Measurements from ENCODE around the gene VGLL4.
A peak's percentile ranks its signal among the peaks of the same experiment; 100 is the strongest.

VGLL4 gene

DNA sequence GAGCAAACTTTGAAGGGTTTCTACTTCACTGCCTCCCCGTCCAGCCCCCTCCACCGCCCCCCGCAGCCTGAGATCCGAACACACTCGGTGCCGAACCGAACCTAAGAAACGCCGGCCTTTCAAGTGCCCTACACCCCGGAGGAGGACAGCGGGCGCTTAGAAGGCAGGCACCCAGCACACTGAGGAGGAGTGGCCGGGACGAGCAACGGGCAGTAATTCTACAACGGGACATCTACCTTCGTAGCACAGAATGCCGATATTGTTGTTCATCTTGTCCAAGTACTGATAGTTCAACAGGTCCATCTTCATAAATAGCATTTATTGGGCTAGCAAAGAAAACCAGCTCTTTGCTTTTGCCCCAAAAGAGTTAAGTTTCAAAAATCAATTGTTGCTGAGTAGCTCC is 513 bp downstream of the VGLL4 start:
- peaks cover 2% of the 10 kb centered on the region for H3K4me1 ChIP-seq
- DNase-seq: peak; percentile 20
- H3K4me3 ChIP-seq (ENCODE audit: low read depth, low read length): peak overlapping the region; percentile 85
- no peaks in the 10 kb centered on the region for H3K9me3 ChIP-seq
- TF ChIP-seq, protein P1, sequence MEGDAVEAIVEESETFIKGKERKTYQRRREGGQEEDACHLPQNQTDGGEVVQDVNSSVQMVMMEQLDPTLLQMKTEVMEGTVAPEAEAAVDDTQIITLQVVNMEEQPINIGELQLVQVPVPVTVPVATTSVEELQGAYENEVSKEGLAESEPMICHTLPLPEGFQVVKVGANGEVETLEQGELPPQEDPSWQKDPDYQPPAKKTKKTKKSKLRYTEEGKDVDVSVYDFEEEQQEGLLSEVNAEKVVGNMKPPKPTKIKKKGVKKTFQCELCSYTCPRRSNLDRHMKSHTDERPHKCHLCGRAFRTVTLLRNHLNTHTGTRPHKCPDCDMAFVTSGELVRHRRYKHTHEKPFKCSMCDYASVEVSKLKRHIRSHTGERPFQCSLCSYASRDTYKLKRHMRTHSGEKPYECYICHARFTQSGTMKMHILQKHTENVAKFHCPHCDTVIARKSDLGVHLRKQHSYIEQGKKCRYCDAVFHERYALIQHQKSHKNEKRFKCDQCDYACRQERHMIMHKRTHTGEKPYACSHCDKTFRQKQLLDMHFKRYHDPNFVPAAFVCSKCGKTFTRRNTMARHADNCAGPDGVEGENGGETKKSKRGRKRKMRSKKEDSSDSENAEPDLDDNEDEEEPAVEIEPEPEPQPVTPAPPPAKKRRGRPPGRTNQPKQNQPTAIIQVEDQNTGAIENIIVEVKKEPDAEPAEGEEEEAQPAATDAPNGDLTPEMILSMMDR (IDR thresholded peaks at IDR 0.05; ENCODE audit: low read depth, low read length): no peak
- H3K27me3 ChIP-seq: no peaks in the 10 kb centered on the region
- H3K36me3 ChIP-seq: no peaks in the 10 kb centered on the region

DNA sequence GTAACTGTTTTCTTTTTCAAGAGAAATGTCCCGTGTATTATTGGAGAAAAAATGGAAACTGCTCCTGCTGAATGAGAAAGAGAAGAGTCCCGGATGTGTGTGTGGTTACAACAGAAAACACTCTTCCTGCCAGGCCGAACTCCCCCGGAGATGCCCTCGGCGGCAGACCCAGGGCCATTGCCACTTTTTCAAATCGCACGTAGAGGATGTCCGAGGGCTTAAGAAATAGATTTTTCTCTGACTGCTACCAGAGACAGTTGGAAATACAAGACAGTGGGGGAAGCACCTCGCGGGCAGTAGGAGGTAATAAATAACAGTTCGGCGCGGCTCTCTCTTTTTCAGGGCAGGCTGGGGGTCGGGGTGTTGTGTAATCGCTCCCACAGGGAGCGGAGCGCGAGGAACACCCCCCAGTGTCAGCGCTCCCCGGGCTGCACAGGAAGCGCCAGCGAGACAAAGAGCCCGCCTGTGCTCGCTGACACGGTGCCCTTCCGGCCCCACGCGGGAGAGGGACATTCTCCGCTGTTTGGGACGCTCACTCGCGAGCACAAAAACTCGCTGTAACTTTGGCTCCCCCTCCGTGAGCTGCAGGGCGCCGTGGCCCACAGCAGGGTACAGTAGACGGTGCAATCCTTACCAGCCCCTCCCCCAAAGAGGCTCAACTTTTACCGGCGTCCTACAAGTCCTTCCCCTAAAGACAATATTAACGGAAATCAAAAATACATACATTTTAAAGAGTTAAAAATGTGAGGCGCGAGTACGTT is 1.1 kb downstream of the VGLL4 start:
- Histone ChIP-seq H3K36me3 (no peaks in the 10 kb centered on the region), H3K27me3 (no peaks in the 10 kb centered on the region), H3K9me3 (no peaks in the 10 kb centered on the region), H3K4me3 (ENCODE audit: low read depth, low read length) (peak overlapping the region; percentile 85), H3K4me1 (peaks cover 2% of the 10 kb centered on the region)
- peak; percentile 63 for DNase-seq
- TF ChIP-seq, protein P1 (IDR thresholded peaks at IDR 0.05; ENCODE audit: low read depth, low read length): no peak

DNA sequence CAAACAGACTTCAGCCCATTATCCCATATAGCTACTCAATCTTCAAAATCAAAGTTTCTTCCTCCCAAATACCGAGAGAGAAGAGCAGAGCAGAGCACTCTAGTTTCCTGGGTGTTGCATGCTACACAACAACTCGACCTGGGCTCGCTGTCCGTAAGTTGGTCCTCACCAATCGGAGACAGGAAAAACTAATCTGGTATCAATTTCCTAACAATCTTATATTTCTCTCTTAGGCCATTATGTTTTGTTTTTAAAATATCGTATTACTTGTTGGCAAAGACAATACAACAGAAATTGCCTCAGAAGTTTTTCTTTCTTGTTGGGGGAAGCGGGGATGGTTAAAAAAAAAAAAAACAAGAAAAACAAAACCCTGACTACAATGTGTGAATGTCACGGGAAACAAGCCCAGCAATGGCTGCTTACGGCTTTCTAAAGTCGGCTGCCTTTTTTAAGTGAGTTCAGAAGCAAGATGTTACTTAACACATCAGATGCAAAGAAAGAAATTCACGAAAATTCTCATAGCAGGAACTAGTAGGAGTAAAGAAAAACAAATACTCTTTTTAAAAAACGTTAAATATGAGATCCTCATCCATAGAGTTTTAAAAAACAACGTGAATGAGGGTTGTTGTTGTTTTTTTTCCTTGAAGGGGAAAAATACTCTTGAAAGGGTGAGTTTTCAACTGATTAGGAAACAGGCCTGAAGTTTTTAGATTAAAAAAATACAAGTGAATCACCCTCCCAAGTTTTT is 1.9 kb downstream of the VGLL4 start:
- H3K36me3 ChIP-seq: no peaks in the 10 kb centered on the region
- H3K27me3 ChIP-seq: no peaks in the 10 kb centered on the region
- peak overlapping the region; percentile 85 for H3K4me3 ChIP-seq (ENCODE audit: low read depth, low read length)
- peaks cover 2% of the 10 kb centered on the region for H3K4me1 ChIP-seq
- TF ChIP-seq, protein P1 (IDR thresholded peaks at IDR 0.05; ENCODE audit: low read depth, low read length): no peak
- no peaks in the 10 kb centered on the region for H3K9me3 ChIP-seq
- no peak for DNase-seq

DNA sequence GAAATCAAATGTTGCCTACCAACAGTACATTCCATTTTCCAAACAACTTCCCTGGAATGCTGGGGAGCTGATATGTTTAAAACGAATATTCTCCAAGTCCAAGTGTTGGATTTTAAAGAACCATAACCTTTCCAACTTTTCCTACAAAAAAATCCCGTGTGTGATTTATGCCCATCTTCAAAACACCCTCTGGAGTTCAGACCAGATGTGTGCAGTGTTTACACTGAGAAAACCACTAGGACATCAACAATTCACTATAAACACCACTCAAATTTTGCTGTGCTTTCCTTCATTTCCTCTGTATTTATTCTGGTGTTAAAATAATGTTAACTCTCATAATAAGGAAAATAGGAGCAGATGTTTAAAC is 2.4 kb downstream of the VGLL4 start:
- DNase-seq: no peak
- Histone ChIP-seq H3K36me3 (no peaks in the 10 kb centered on the region), H3K4me3 (ENCODE audit: low read depth, low read length) (peak overlapping the region; percentile 85), H3K27me3 (no peaks in the 10 kb centered on the region), H3K4me1 (peaks cover 2% of the 10 kb centered on the region), H3K9me3 (no peaks in the 10 kb centered on the region)
- TF ChIP-seq, protein P1 (IDR thresholded peaks at IDR 0.05; ENCODE audit: low read depth, low read length): no peak

DNA sequence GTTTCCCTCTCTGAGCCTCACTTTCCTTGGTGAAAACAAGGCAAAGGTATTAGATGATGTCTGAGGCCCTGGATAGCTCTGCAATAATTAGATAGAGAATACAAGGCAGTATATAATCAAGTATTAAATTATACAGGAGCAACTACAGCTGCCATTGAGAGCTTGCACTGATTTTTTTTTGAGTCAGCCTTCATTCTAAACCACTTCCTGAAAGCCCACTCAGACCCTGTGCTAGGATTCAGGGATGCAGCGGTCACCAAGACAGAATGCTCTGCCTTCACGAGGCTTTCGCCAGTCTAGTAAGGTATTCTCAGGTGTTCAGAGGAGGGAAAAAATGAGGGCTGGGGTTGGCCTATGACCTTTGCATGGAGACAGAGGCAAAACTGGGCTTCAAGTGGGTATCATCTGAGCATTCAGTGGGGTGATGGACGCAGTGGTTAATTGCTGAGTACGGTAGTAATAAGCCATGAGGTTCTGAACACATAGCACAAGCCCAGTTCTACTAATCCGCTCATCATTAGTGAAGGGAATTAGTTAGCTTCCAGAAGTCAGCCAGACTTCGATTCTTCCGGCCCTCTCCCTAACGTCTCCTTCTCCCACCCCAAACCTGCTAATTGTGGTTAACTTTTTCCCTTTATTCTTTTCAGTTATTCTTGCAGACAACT is 3.6 kb downstream of the VGLL4 start:
- peaks cover 2% of the 10 kb centered on the region for H3K4me1 ChIP-seq
- peak overlapping the region; percentile 57 for H3K4me3 ChIP-seq (ENCODE audit: low read depth, low read length)
- no peaks in the 10 kb centered on the region for H3K27me3 ChIP-seq
- H3K9me3 ChIP-seq: no peaks in the 10 kb centered on the region
- DNase-seq: no peak
- no peaks in the 10 kb centered on the region for H3K36me3 ChIP-seq
- TF ChIP-seq, protein P1 (IDR thresholded peaks at IDR 0.05; ENCODE audit: low read depth, low read length): no peak

All from BE2C (cell line).